Measurements from ENCODE around the gene ARHGAP21. TPM values are rescaled to one million over a fixed set of nuclear protein-coding genes. Genes with fewer than 3 reads are reported as not detected.

The ARHGAP21 gene
- total RNA-seq, 2 donors from 2014 or later: 38.9 to 44.2 TPM

- Histone ChIP-seq H3K27ac (no peak overlapping the region), H3K4me3 (no peak overlapping the region), H3K27me3 (no peaks in the 10 kb centered on the region), H3K36me3 (replicated peaks in 1 of 2; ENCODE audit: insufficient read depth in 1 of 2, low read depth in 2 of 2) (no peaks in the 10 kb centered on the region), H3K4me1 (peaks cover 28% of the 10 kb centered on the region), H3K9me3 (no peaks in the 10 kb centered on the region)
- WGBS, 2 donors: 88% methylated on average over 5 of the region's 5 CpGs
- ATAC-seq (no peak), DNase-seq (no peak)
- no peak for TF ChIP-seq CTCF (IDR thresholded peaks at IDR 0.05)
- intact Hi-C loops (cut with DNase I): no loop called here
These were observed 20.0 kb downstream of the ARHGAP21 start for GRCh38 chr10:24703700-24704099.

DNA sequence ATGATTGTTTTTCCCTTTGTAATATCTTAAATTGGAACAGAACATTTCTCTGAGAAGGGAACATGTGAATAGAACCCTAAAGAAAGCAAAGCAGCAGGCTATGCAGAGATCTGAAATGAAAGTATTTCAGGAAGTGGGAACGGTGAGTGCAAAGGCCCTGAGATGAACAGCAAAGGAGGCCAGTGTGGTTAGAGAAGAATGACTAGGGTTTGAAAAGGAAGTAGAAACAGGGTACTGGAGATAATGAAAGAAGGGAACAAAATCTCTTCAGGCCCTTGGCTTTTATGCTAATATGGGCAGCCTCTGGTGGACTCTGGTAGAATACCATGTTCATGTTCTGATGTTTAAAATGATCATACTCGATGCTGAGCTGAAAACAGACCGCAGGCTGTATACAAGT is 22.2 kb downstream of the ARHGAP21 start:
- Histone ChIP-seq H3K27ac (no peak overlapping the region), H3K4me3 (no peak overlapping the region), H3K4me1 (peaks cover 11% of the 10 kb centered on the region), H3K36me3 (replicated peaks in 1 of 2; ENCODE audit: insufficient read depth in 1 of 2, low read depth in 2 of 2) (no peaks in the 10 kb centered on the region), H3K27me3 (no peaks in the 10 kb centered on the region), H3K9me3 (no peaks in the 10 kb centered on the region)
- intact Hi-C loops (cut with DNase I): no loop called here
- 84 to 87% methylated on average over 3 of the region's 3 CpGs for WGBS, 2 donors
- TF ChIP-seq CTCF (IDR thresholded peaks at IDR 0.05) (no peak), POLR2A (IDR thresholded peaks at IDR 0.05) (no peak)
- ATAC-seq (no peak), DNase-seq (no peak)

DNA sequence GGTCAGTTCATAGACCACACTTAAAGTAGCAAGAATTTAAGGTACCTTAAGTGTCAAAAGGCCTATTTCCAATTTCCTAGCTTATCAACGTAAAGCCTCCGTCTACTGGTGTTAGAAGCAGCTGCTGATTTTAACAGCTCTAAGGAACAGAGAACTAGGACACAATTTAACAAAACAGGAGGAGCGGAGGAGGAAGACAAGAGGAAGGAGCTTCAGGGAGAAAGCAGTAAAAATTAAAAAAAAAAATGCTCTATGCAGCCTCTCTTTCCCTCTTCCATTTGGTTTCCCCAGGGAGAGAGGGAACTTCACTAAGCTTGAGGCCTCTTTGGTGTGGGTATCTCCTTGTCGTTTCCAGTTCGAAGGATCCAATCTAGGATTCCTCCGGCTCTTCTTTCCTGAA is 22.7 kb downstream of the ARHGAP21 start:
- Histone ChIP-seq H3K27ac (no peak overlapping the region), H3K36me3 (replicated peaks in 1 of 2; ENCODE audit: insufficient read depth in 1 of 2, low read depth in 2 of 2) (no peaks in the 10 kb centered on the region), H3K27me3 (no peaks in the 10 kb centered on the region), H3K4me1 (peaks cover 6% of the 10 kb centered on the region), H3K9me3 (no peaks in the 10 kb centered on the region), H3K4me3 (no peak overlapping the region)
- no peak for ATAC-seq
- DNase-seq: no peak
- TF ChIP-seq POLR2A (IDR thresholded peaks at IDR 0.05): no peak
- intact Hi-C loops (cut with DNase I): no loop called here
- 86 to 87% methylated on average over 6 of the region's 6 CpGs for WGBS, 2 donors

DNA sequence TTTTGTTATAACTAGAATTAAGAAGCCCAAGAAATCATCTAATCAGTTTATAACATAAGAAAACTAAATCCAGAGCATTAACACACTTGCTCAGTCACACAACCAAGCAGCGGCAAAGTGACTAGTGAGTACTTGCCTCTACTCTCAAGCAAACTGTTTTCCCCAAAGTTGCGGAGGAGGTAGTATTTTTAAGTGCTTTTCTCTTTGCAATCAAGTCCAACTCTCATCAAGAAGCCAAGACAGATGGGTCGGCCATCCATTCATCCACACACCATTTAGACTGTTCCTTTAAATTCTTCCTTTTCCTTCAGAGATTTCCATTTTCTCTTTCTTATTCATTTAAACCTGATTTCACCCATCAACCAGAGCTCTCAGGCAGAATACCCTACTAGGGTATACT is 25.4 kb downstream of the ARHGAP21 start:
- intact Hi-C loops (cut with DNase I): no loop called here
- H3K27me3 ChIP-seq: no peaks in the 10 kb centered on the region
- H3K36me3 ChIP-seq (replicated peaks in 1 of 2; ENCODE audit: insufficient read depth in 1 of 2, low read depth in 2 of 2): no peaks in the 10 kb centered on the region
- DNase-seq: no peak
- H3K4me3 ChIP-seq: no peak overlapping the region
- TF ChIP-seq CTCF (IDR thresholded peaks at IDR 0.05): no peak
- TF ChIP-seq POLR2A (IDR thresholded peaks at IDR 0.05): no peak
- H3K27ac ChIP-seq: no peak overlapping the region
- 96% methylated on average over 3 of the region's 3 CpGs for WGBS, 2 donors
- H3K4me1 ChIP-seq: peaks cover 4% of the 10 kb centered on the region
- ATAC-seq: no peak
- H3K9me3 ChIP-seq: no peaks in the 10 kb centered on the region

DNA sequence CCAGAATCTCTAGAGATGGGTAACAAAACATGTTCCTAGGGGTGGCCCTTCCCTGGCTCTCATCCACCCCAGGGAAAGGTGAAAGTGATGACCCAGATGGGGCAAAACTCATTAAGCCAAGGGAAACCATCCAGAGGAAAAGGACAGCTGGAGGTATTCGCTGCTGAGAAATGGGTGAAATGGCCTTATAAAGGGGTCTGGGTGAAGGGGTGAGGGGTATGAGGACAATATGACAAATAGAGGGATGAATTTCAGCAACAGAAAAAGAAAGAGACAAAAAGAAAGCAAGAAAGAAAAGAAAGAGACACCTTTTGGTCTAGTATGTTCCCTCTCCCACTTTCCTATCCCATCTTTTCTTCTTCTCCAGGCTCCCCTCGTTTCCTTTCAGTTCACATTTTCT is 26.6 kb downstream of the ARHGAP21 start:
- intact Hi-C loops (cut with DNase I): no loop called here
- H3K27ac ChIP-seq: no peak overlapping the region
- ATAC-seq (no peak), DNase-seq (no peak)
- TF ChIP-seq CTCF (IDR thresholded peaks at IDR 0.05) (no peak), POLR2A (IDR thresholded peaks at IDR 0.05) (no peak)
- no peak overlapping the region for H3K4me3 ChIP-seq
- no peaks in the 10 kb centered on the region for H3K27me3 ChIP-seq
- peaks cover 8% of the 10 kb centered on the region for H3K4me1 ChIP-seq
- WGBS, 2 donors: 98 to 100% methylated on average over 2 of the region's 2 CpGs
- no peaks in the 10 kb centered on the region for H3K9me3 ChIP-seq
- H3K36me3 ChIP-seq (replicated peaks in 1 of 2; ENCODE audit: insufficient read depth in 1 of 2, low read depth in 2 of 2): no peaks in the 10 kb centered on the region
